Natural killer cell (primary cell): ENCODE results near the gene KIF25. TPM values are rescaled to one million over a fixed set of nuclear protein-coding genes. Genes with fewer than 3 reads are reported as not detected.

ENCODE experiments used
- ATAC-seq, 3 donors: fragments of 150-1000 bp in 2 of 3; fragments of 200-7000 bp in 1 of 3; cut with Tn5 transposase; 1 replicate in 1 of 3; 2 replicates in 2 of 3; pipeline ENCODE4 v1.10.0; 2021; ENCODE audit warnings: mild to moderate bottlenecking in 2 of 3, moderate library complexity in 2 of 3
- DNase-seq, 2 donors: peaks; one replicate each; pipeline versions ENCODE4 v3.0.0 to v3.0.0-alpha.2; 2013 to 2021; ENCODE audit warnings: mixed read lengths in 1 of 2
- H3K27ac ChIP-seq: one replicate; pipeline ENCODE4 v1.5.1; 2013; ENCODE audit warnings: mild to moderate bottlenecking, low read length
- H3K27me3 ChIP-seq: one replicate; pipeline ENCODE4 v1.6.1; 2013; ENCODE audit warnings: low read length; ENCODE audit not compliant: control insufficient read depth, insufficient read depth
- H3K36me3 ChIP-seq: one replicate; pipeline ENCODE4 v1.6.1; 2013; ENCODE audit warnings: low read length; ENCODE audit not compliant: control insufficient read depth, insufficient read depth
- H3K4me1 ChIP-seq: one replicate; pipeline ENCODE4 v1.6.1; 2013; ENCODE audit warnings: low read length; ENCODE audit not compliant: control insufficient read depth, insufficient read depth
- H3K4me3 ChIP-seq: one replicate; pipeline ENCODE4 v1.5.1; 2013; ENCODE audit warnings: low read length
- H3K9me3 ChIP-seq: one replicate; pipeline ENCODE4 v1.6.1; 2013; ENCODE audit warnings: low read length; ENCODE audit not compliant: control insufficient read depth, insufficient read depth
- H3K27ac Mint-ChIP-seq, 2 donors: one replicate each; pipeline ENCODE4 v1.8.0; 2022; ENCODE audit warnings: mild to moderate bottlenecking in 2 of 2, mixed read lengths in 2 of 2, moderate library complexity in 1 of 2
- H3K27me3 Mint-ChIP-seq, 2 donors: one replicate each; pipeline ENCODE4 v1.8.0; 2022; ENCODE audit warnings: low read depth in 2 of 2, mixed read lengths in 2 of 2
- H3K36me3 Mint-ChIP-seq: one replicate; pipeline ENCODE4 v1.8.0; 2022; ENCODE audit warnings: mixed read lengths
- H3K4me1 Mint-ChIP-seq, 2 donors: one replicate each; pipeline ENCODE4 v1.8.0; 2022; ENCODE audit warnings: mixed read lengths in 2 of 2
- H3K4me3 Mint-ChIP-seq: one replicate; pipeline ENCODE4 v1.8.0; 2022; ENCODE audit warnings: mild to moderate bottlenecking, moderate library complexity, mixed read lengths
- H3K9me3 Mint-ChIP-seq, 2 donors: one replicate each; pipeline ENCODE4 v1.8.0; 2022; ENCODE audit warnings: mixed read lengths in 2 of 2
- WGBS: methylation state at CpG from one replicate; pipeline ENCODE4 v1.1.7; 2013; ENCODE audit warnings: missing lambda C conversion rate; ENCODE audit not compliant: insufficient coverage; 5-methylcytosine and 5-hydroxymethylcytosine counted together
- intact Hi-C: fragments of 100-400 bp; cut with micrococcal nuclease; formaldehyde crosslinking; loops from one replicate; pipeline ENCODE4 v1.14.2; 2022
- total RNA-seq, 4 donors: library from RNA; stranded (reverse); fragments of 120-200 nt in 1 of 4; gene quantifications; one replicate each; pipeline versions ENCODE4 v1.2.3 to v1.2.4, GENCODE V29; 2013 to 2022
- TF ChIP-seq, protein P1 (sequence below): fragments of 200-600 bp; IDR thresholded peaks from one replicate; pipeline ENCODE4 v1.8.0; 2022; ENCODE audit warnings: antibody characterized with exemption

Gene KIF25
- total RNA-seq, 3 donors from 2014 or later (not counting 1 experiment from before 2014, with no cell fraction given), result not detected

DNA sequence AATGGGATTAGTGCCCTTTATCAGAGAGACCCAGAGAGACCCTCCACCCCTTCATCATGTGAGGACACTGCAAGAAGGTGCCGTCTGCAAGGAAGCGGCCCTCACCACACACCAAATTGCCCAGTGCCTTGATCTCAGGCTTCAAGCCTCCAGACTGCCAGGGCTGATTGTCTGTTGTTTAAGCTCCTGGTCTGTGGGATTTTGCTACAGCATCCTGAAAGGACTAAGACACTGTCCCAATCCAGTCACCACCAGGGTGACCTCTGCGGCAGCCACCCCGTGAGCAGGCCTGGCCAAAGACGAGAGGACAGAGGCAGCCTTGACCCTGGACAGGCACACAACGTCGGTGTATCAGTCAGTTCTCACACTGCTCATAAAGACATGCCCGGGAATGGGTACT lies 95.1 kb downstream of the KIF25 start:
- intact Hi-C loops, result no loop called here
- no peak for DNase-seq

GRCh38 chr6:168093071-168093505 lies 95.6 kb downstream of the KIF25 start:
- Mint-ChIP-seq H3K27me3 (no peaks in the 10 kb centered on the region), H3K36me3 (no peaks in the 10 kb centered on the region), H3K4me1 (no peaks in the 10 kb centered on the region), H3K4me3 (no peak overlapping the region), H3K27ac (no peak overlapping the region), H3K9me3 (no peaks in the 10 kb centered on the region)
- no peaks in the 10 kb centered on the region for H3K36me3 ChIP-seq
- H3K4me1 ChIP-seq, result no peaks in the 10 kb centered on the region
- intact Hi-C loops, result no loop called here
- no peaks in the 10 kb centered on the region for H3K27me3 ChIP-seq
- TF ChIP-seq, protein P1, sequence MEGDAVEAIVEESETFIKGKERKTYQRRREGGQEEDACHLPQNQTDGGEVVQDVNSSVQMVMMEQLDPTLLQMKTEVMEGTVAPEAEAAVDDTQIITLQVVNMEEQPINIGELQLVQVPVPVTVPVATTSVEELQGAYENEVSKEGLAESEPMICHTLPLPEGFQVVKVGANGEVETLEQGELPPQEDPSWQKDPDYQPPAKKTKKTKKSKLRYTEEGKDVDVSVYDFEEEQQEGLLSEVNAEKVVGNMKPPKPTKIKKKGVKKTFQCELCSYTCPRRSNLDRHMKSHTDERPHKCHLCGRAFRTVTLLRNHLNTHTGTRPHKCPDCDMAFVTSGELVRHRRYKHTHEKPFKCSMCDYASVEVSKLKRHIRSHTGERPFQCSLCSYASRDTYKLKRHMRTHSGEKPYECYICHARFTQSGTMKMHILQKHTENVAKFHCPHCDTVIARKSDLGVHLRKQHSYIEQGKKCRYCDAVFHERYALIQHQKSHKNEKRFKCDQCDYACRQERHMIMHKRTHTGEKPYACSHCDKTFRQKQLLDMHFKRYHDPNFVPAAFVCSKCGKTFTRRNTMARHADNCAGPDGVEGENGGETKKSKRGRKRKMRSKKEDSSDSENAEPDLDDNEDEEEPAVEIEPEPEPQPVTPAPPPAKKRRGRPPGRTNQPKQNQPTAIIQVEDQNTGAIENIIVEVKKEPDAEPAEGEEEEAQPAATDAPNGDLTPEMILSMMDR, result no peak
- no peak for ATAC-seq
- H3K4me3 ChIP-seq, result no peak overlapping the region
- no peak overlapping the region for H3K27ac ChIP-seq
- WGBS, result 91% methylated on average over 12 of the region's 12 CpGs
- no peak for DNase-seq
- H3K9me3 ChIP-seq, result peaks cover 5% of the 10 kb centered on the region

More for the DNA sequence above, 95.1 kb downstream of the KIF25 start:
- no peaks in the 10 kb centered on the region for H3K27me3 ChIP-seq
- H3K36me3 Mint-ChIP-seq, result no peaks in the 10 kb centered on the region
- no peaks in the 10 kb centered on the region for H3K36me3 ChIP-seq
- H3K9me3 Mint-ChIP-seq, result no peaks in the 10 kb centered on the region
- TF ChIP-seq, protein P1, result no peak
- peaks cover 5% of the 10 kb centered on the region for H3K9me3 ChIP-seq
- no peaks in the 10 kb centered on the region for H3K27me3 Mint-ChIP-seq
- no peak overlapping the region for H3K4me3 Mint-ChIP-seq
- H3K27ac ChIP-seq, result no peak overlapping the region
- ATAC-seq, result no peak
- no peak overlapping the region for H3K4me3 ChIP-seq
- no peaks in the 10 kb centered on the region for H3K4me1 Mint-ChIP-seq
- 85% methylated on average over 8 of the region's 8 CpGs for WGBS
- no peaks in the 10 kb centered on the region for H3K4me1 ChIP-seq
- H3K27ac Mint-ChIP-seq, result no peak overlapping the region

DNA sequence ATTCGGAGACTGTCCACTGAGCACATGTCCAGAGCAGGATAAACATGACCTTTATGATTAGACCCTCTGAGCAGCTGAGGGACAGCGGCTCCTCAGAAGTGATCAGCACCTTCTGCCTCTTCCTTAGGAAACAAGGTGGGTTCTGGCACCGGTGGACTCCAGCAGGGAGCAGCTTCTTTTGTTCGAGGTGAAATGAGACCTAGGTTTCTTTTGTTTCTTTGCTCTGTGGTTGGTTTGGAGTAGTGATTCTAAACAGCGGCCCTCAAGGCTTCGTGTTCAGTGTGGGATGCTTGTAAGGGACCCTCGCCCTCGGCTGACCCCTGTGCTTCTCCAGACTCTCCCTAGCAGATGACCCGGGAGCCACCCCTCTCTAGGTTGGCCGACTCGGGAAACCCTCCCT lies 96.2 kb downstream of the KIF25 start:
- H3K27ac ChIP-seq, result no peak overlapping the region
- Mint-ChIP-seq H3K36me3 (no peaks in the 10 kb centered on the region), H3K27me3 (no peaks in the 10 kb centered on the region), H3K27ac (no peak overlapping the region), H3K4me3 (no peak overlapping the region), H3K9me3 (no peaks in the 10 kb centered on the region), H3K4me1 (no peaks in the 10 kb centered on the region)
- peaks cover 5% of the 10 kb centered on the region for H3K9me3 ChIP-seq
- no peak overlapping the region for H3K4me3 ChIP-seq
- H3K4me1 ChIP-seq, result no peaks in the 10 kb centered on the region
- DNase-seq (no peak), ATAC-seq (no peak)
- WGBS, result 90% methylated on average over 11 of the region's 11 CpGs
- H3K36me3 ChIP-seq, result no peaks in the 10 kb centered on the region
- no peaks in the 10 kb centered on the region for H3K27me3 ChIP-seq
- intact Hi-C loops, result no loop called here
- TF ChIP-seq, protein P1, result no peak

Other genes starting within 250 kb of the KIF25 start
- gene AFDN, start 170.8 kb upstream of the KIF25 start, total RNA-seq, result 1 to 10 TPM; 6.3 to 9.3 (median 7.9) TPM
- gene FRMD1, start 81.5 kb downstream of the KIF25 start, total RNA-seq, result not detected